ENCODE results near the gene MINDY4.

The MINDY4 gene

GRCh38 chr7:30795161-30795948 is 24.1 kb downstream of the MINDY4 start:
- no peaks in the 10 kb centered on the region for H3K27me3 ChIP-seq (ENCODE audit: control insufficient read depth in 3 of 3, insufficient read depth in 3 of 3, low read depth in 1 of 3, low read length in 3 of 3)

GRCh38 chr7:30796105-30796869 is 25.1 kb downstream of the MINDY4 start:
- Histone ChIP-seq H3K18ac (ENCODE audit: low read length) (no peak overlapping the region), H2AK5ac (ENCODE audit: low read depth, low read length) (no peak overlapping the region), H3K36me3 (replicated peaks in 1 of 2; ENCODE audit: control insufficient read depth in 2 of 2, insufficient read depth in 2 of 2, low read length in 2 of 2) (peaks cover 5 to 10% of the 10 kb centered on the region in 2 donors), H3K79me1 (ENCODE audit: low read depth, low read length) (no peaks in the 10 kb centered on the region), H2BK5ac (ENCODE audit: low read length) (no peak overlapping the region), H3K27ac (replicated peaks; ENCODE audit: low read length) (no peak overlapping the region), H3K27me3 (ENCODE audit: control insufficient read depth in 3 of 3, insufficient read depth in 3 of 3, low read depth in 1 of 3, low read length in 3 of 3) (no peaks in the 10 kb centered on the region), H2BK15ac (ENCODE audit: low read length) (no peak overlapping the region), H3K4me3 (ENCODE audit: low read length in 2 of 2) (no peak overlapping the region), H2BK120ac (ENCODE audit: low read depth, low read length) (no peak overlapping the region), H3K9me3 (replicated peaks in 1 of 2; ENCODE audit: control insufficient read depth in 2 of 2, insufficient read depth in 1 of 2, low read depth in 1 of 2, low read length in 2 of 2) (no peaks in the 10 kb centered on the region), H3K4me2 (ENCODE audit: insufficient read depth, low read length, poor library complexity, severe bottlenecking) (no peak overlapping the region), H3K14ac (ENCODE audit: low read length) (no peak overlapping the region), H3K4ac (ENCODE audit: low read length) (no peak overlapping the region), H3K4me1 (ENCODE audit: control insufficient read depth in 2 of 2, insufficient read depth in 1 of 2, low read depth in 1 of 2, low read length in 2 of 2) (no peaks in the 10 kb centered on the region), H3K9ac (ENCODE audit: low read depth, low read length, poor library complexity) (no peak overlapping the region), H3K23ac (ENCODE audit: low read depth, low read length, poor library complexity) (no peak overlapping the region), H4K8ac (ENCODE audit: low read depth, low read length) (no peak overlapping the region), H2BK12ac (ENCODE audit: low read length) (no peak overlapping the region), H2AFZ (ENCODE audit: low read length) (no peak overlapping the region), H4K91ac (ENCODE audit: low read depth, low read length, poor library complexity) (no peak overlapping the region)
- WGBS, 2 donors (ENCODE audit: extremely low coverage in 2 of 2, insufficient read length in 2 of 2, insufficient replicate concordance in 1 of 2): no CpG with 5 or more reads among the region's 1 CpG
- DNase-seq (ENCODE audit: low spot score): no peak

More at GRCh38 chr7:30795161-30795948, 24.1 kb downstream of the MINDY4 start:
- WGBS, 2 donors (ENCODE audit: extremely low coverage in 2 of 2, insufficient read length in 2 of 2, insufficient replicate concordance in 1 of 2): no CpG with 5 or more reads among the region's 2 CpGs
- no peak overlapping the region for H3K23ac ChIP-seq (ENCODE audit: low read depth, low read length, poor library complexity)
- no peak overlapping the region for H2BK120ac ChIP-seq (ENCODE audit: low read depth, low read length)
- no peak overlapping the region for H3K4ac ChIP-seq (ENCODE audit: low read length)
- H4K91ac ChIP-seq (ENCODE audit: low read depth, low read length, poor library complexity): no peak overlapping the region
- no peak for DNase-seq (ENCODE audit: low spot score)
- no peaks in the 10 kb centered on the region for H3K9me3 ChIP-seq (replicated peaks in 1 of 2; ENCODE audit: control insufficient read depth in 2 of 2, insufficient read depth in 1 of 2, low read depth in 1 of 2, low read length in 2 of 2)
- no peak overlapping the region for H2BK15ac ChIP-seq (ENCODE audit: low read length)
- H3K9ac ChIP-seq (ENCODE audit: low read depth, low read length, poor library complexity): no peak overlapping the region
- no peak overlapping the region for H3K4me3 ChIP-seq (ENCODE audit: low read length in 2 of 2)
- H3K4me2 ChIP-seq (ENCODE audit: insufficient read depth, low read length, poor library complexity, severe bottlenecking): no peak overlapping the region
- no peaks in the 10 kb centered on the region for H3K79me1 ChIP-seq (ENCODE audit: low read depth, low read length)
- no peak overlapping the region for H2BK12ac ChIP-seq (ENCODE audit: low read length)
- H3K4me1 ChIP-seq (ENCODE audit: control insufficient read depth in 2 of 2, insufficient read depth in 1 of 2, low read depth in 1 of 2, low read length in 2 of 2): no peaks in the 10 kb centered on the region
- no peak overlapping the region for H2AK5ac ChIP-seq (ENCODE audit: low read depth, low read length)
- H3K27ac ChIP-seq (replicated peaks; ENCODE audit: low read length): no peak overlapping the region
- H2AFZ ChIP-seq (ENCODE audit: low read length): no peak overlapping the region
- H2BK5ac ChIP-seq (ENCODE audit: low read length): no peak overlapping the region
- H3K36me3 ChIP-seq (replicated peaks in 1 of 2; ENCODE audit: control insufficient read depth in 2 of 2, insufficient read depth in 2 of 2, low read length in 2 of 2): peaks cover 5 to 12% of the 10 kb centered on the region in 2 donors
- H3K18ac ChIP-seq (ENCODE audit: low read length): no peak overlapping the region
- H3K14ac ChIP-seq (ENCODE audit: low read length): no peak overlapping the region
- no peak overlapping the region for H4K8ac ChIP-seq (ENCODE audit: low read depth, low read length)

DNA sequence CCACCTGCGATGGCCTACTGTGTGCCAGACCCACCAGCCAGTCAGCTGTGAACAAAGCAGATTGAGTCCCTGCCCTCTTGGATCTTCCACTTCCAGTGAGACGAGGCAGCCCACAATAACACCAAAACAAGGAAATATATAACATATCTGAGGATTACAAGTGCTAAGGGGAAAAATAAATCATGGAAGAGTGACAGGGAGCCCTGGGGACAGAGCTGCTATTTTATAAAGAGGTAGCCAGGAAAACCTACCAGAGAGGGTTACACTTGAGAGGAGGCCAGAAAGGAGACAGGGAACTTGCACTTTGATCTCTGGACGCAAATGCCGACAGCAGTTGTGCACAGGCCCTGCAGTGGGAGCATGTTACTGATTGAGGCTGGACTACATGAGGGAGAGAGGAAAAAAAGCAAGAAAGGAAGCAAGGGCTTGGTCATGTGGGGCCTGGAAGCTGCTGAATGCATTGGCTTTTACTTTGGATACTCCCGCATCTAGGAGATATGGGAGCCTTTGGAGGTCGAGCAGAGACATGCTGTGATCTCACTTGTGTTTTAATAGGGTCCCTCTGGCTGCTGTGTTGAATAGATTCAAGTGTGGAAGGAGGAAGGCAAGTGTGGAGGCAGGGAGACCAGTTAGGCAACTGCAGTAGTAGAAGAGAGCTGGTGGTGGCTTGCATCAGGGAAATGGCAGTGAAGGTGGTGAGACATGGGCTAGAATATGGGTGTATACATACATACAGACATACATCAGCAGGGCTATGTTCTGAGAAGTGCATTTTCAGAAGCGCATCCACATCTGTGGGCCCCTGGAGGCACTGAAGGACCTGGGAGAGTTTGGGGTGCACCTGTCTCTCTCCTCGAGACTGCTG is 26.2 kb downstream of the MINDY4 start:
- no peak overlapping the region for H3K4me3 ChIP-seq (ENCODE audit: low read length in 2 of 2)
- peaks cover 0 to 3% of the 10 kb centered on the region in 2 donors for H3K36me3 ChIP-seq (replicated peaks in 1 of 2; ENCODE audit: control insufficient read depth in 2 of 2, insufficient read depth in 2 of 2, low read length in 2 of 2)
- H2BK12ac ChIP-seq (ENCODE audit: low read length): no peak overlapping the region
- H3K79me1 ChIP-seq (ENCODE audit: low read depth, low read length): no peaks in the 10 kb centered on the region
- no peak overlapping the region for H4K8ac ChIP-seq (ENCODE audit: low read depth, low read length)
- no peak overlapping the region for H3K4me2 ChIP-seq (ENCODE audit: insufficient read depth, low read length, poor library complexity, severe bottlenecking)
- H3K9ac ChIP-seq (ENCODE audit: low read depth, low read length, poor library complexity): no peak overlapping the region
- H2AFZ ChIP-seq (ENCODE audit: low read length): no peak overlapping the region
- H4K91ac ChIP-seq (ENCODE audit: low read depth, low read length, poor library complexity): no peak overlapping the region
- peak overlapping the region; percentile 50 for H3K14ac ChIP-seq (ENCODE audit: low read length)
- H3K18ac ChIP-seq (ENCODE audit: low read length): no peak overlapping the region
- H3K23ac ChIP-seq (ENCODE audit: low read depth, low read length, poor library complexity): no peak overlapping the region
- no peak for DNase-seq (ENCODE audit: low spot score)
- H3K9me3 ChIP-seq (replicated peaks in 1 of 2; ENCODE audit: control insufficient read depth in 2 of 2, insufficient read depth in 1 of 2, low read depth in 1 of 2, low read length in 2 of 2): no peaks in the 10 kb centered on the region
- H3K27ac ChIP-seq (replicated peaks; ENCODE audit: low read length): no peak overlapping the region
- H3K4me1 ChIP-seq (ENCODE audit: control insufficient read depth in 2 of 2, insufficient read depth in 1 of 2, low read depth in 1 of 2, low read length in 2 of 2): no peaks in the 10 kb centered on the region
- H2BK15ac ChIP-seq (ENCODE audit: low read length): no peak overlapping the region
- no peak overlapping the region for H2BK120ac ChIP-seq (ENCODE audit: low read depth, low read length)
- no peaks in the 10 kb centered on the region for H3K27me3 ChIP-seq (ENCODE audit: control insufficient read depth in 3 of 3, insufficient read depth in 3 of 3, low read depth in 1 of 3, low read length in 3 of 3)
- H3K4ac ChIP-seq (ENCODE audit: low read length): no peak overlapping the region
- H2BK5ac ChIP-seq (ENCODE audit: low read length): no peak overlapping the region
- H2AK5ac ChIP-seq (ENCODE audit: low read depth, low read length): no peak overlapping the region
- WGBS, 2 donors (ENCODE audit: extremely low coverage in 2 of 2, insufficient read length in 2 of 2, insufficient replicate concordance in 1 of 2): no CpG with 5 or more reads among the region's 8 CpGs
